Measurements from ENCODE around the gene MRPS27.

DNA sequence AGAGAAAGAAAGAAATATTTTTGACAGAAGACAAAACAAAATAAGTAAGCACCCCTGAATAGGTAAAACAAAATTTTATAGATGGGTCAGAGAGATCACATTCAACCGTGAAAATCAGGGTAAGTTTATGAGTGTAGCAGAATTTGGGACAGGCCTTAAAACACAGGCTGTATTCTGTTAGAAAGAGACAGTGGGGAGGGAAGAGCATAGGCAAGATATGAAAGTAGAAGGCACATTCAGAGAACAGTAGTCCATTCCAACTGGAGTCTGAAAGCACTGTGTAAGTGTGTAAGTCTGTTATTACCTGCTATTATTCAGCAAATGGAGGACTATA, 38.6 kb downstream of the MRPS27 start:
- TF ChIP-seq, protein P1, sequence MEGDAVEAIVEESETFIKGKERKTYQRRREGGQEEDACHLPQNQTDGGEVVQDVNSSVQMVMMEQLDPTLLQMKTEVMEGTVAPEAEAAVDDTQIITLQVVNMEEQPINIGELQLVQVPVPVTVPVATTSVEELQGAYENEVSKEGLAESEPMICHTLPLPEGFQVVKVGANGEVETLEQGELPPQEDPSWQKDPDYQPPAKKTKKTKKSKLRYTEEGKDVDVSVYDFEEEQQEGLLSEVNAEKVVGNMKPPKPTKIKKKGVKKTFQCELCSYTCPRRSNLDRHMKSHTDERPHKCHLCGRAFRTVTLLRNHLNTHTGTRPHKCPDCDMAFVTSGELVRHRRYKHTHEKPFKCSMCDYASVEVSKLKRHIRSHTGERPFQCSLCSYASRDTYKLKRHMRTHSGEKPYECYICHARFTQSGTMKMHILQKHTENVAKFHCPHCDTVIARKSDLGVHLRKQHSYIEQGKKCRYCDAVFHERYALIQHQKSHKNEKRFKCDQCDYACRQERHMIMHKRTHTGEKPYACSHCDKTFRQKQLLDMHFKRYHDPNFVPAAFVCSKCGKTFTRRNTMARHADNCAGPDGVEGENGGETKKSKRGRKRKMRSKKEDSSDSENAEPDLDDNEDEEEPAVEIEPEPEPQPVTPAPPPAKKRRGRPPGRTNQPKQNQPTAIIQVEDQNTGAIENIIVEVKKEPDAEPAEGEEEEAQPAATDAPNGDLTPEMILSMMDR (IDR thresholded peaks at IDR 0.05 in 8 of 11, conservative IDR thresholded peaks at IDR 0.05 in 3 of 11), result no peak
- TF ChIP-seq POLR2A (IDR thresholded peaks at IDR 0.05), result no peak

Measured in spleen (tissue), 7 donors.